H1 (cell line): Measurements from ENCODE around the gene NUP205. TPM values are rescaled to one million over a fixed set of nuclear protein-coding genes. Genes with fewer than 3 reads are reported as not detected.

Experiments used
- CTCF ChIA-PET: fragments of 300-600 bp; sonication (Branson Sonifier 250); formaldehyde crosslinking; loops from one replicate; lab custom pipeline; 2021; ENCODE audit not compliant: partially characterized antibody; lab: Charles Lee
- POLR2A ChIA-PET: fragments of 300-600 bp; sonication (Branson Sonifier 250); formaldehyde crosslinking; loops from one replicate; lab custom pipeline; 2021; ENCODE audit warnings: inconsistent platforms; ENCODE audit not compliant: partially characterized antibody; lab: Charles Lee
- DNase-seq, 2 experiments: peaks; one replicate each; pipeline versions ENCODE4 v3.0.0 to v3.0.0-alpha.2; 2010 to 2022; ENCODE audit warnings: low spot score in 2 of 2, low read depth in 1 of 2, mixed read lengths in 1 of 2
- FAIRE-seq: peaks from 2 replicates; lab custom pipeline; 2011; peaks lifted over from hg19 to GRCh38; lab: Jason Lieb, UNC
- H2AFZ ChIP-seq: 2 replicates; pipeline ENCODE4 v1.8.1; 2012; ENCODE audit warnings: low read length, inconsistent platforms
- H2AK5ac ChIP-seq: 2 replicates; pipeline ENCODE4 v1.6.1; 2013; ENCODE audit warnings: low read depth, low read length
- H2BK120ac ChIP-seq: replicated peaks from 2 replicates; pipeline ENCODE3; 2013; ENCODE audit warnings: low read depth, low read length, inconsistent platforms
- H2BK12ac ChIP-seq: 2 replicates; pipeline ENCODE4 v1.6.1; 2013; ENCODE audit warnings: low read depth, low read length
- H2BK15ac ChIP-seq: 2 replicates; pipeline ENCODE4 v1.6.1; 2013; ENCODE audit warnings: low read length
- H2BK20ac ChIP-seq: 2 replicates; pipeline ENCODE4 v1.6.1; 2013; ENCODE audit warnings: low read length
- H2BK5ac ChIP-seq: 2 replicates; pipeline ENCODE4 v1.6.1; 2013; ENCODE audit warnings: low read depth, low read length
- H3K14ac ChIP-seq: 2 replicates; pipeline ENCODE4 v1.6.1; 2013; ENCODE audit warnings: inconsistent platforms; ENCODE audit not compliant: insufficient read length
- H3K18ac ChIP-seq: 2 replicates; pipeline ENCODE4 v1.6.1; 2013; ENCODE audit warnings: low read length; ENCODE audit errors: extremely low read depth
- H3K23ac ChIP-seq: 2 replicates; pipeline ENCODE4 v1.6.1; 2013; ENCODE audit warnings: inconsistent platforms; ENCODE audit not compliant: insufficient read length
- H3K23me2 ChIP-seq: 2 replicates; pipeline ENCODE4 v1.6.1; 2013; ENCODE audit warnings: low read depth, low read length
- H3K27ac ChIP-seq: 2 replicates; pipeline ENCODE4 v1.6.1; 2011; ENCODE audit warnings: low read depth, low read length, inconsistent platforms
- H3K27me3 ChIP-seq, 4 experiments: replicated peaks in 1 of 4; 1 replicate in 1 of 4; 2 replicates in 3 of 4; pipeline versions ENCODE4 v1.6.1 to v1.8.1; 2011 to 2013; ENCODE audit warnings: low read length in 3 of 4, mild to moderate bottlenecking in 3 of 4, inconsistent platforms in 2 of 4, mixed read lengths in 2 of 4, moderate library complexity in 1 of 4; ENCODE audit not compliant: control insufficient read depth in 3 of 4, insufficient read depth in 3 of 4; ENCODE audit errors: extremely low read depth in 1 of 4
- H3K36me3 ChIP-seq, 4 experiments: 2 replicates each; pipeline versions ENCODE4 v1.6.1 to v1.8.1; 2011 to 2013; ENCODE audit warnings: mild to moderate bottlenecking in 4 of 4, low read length in 3 of 4, moderate library complexity in 2 of 4, control low read depth in 1 of 4, inconsistent platforms in 1 of 4; ENCODE audit not compliant: insufficient read depth in 4 of 4, control insufficient read depth in 2 of 4
- H3K4ac ChIP-seq: replicated peaks from 2 replicates; pipeline ENCODE3; 2013; ENCODE audit warnings: low read length, low read depth, mixed read lengths, inconsistent platforms; ENCODE audit not compliant: insufficient read length
- H3K4me1 ChIP-seq, 4 experiments: replicated peaks in 1 of 4; 1 replicate in 1 of 4; 2 replicates in 3 of 4; pipeline versions ENCODE4 v1.6.1 to v1.8.1; 2011 to 2013; ENCODE audit warnings: low read length in 3 of 4, inconsistent platforms in 2 of 4, mixed read lengths in 1 of 4; ENCODE audit not compliant: insufficient read depth in 4 of 4, control insufficient read depth in 3 of 4
- H3K4me2 ChIP-seq, 2 experiments: 2 replicates each; pipeline versions ENCODE4 v1.6.1 to v1.8.1; 2011 to 2013; ENCODE audit warnings: low read depth in 2 of 2, low read length in 2 of 2, control low read depth in 1 of 2, inconsistent platforms in 1 of 2, mild to moderate bottlenecking in 1 of 2; ENCODE audit not compliant: insufficient read depth in 1 of 2
- H3K4me3 ChIP-seq, 4 experiments: fragments of 200-600, 300-600 bp in 1 of 4; sonication (generic), shearing (Covaris generic), sonication (Bioruptor Twin) in 1 of 4; 2 replicates each; pipeline versions ENCODE4 v1.5.1 to v1.8.1; 2011 to 2016; ENCODE audit warnings: low read length in 4 of 4, low read depth in 3 of 4, control low read depth in 2 of 4, inconsistent platforms in 2 of 4, mild to moderate bottlenecking in 2 of 4, mixed read lengths in 1 of 4, moderate library complexity in 1 of 4; ENCODE audit not compliant: insufficient read depth in 2 of 4; ENCODE audit errors: extremely low read depth in 1 of 4
- H3K56ac ChIP-seq: replicated peaks from 2 replicates; pipeline ENCODE3; 2013; ENCODE audit warnings: low read depth, mild to moderate bottlenecking, mixed read lengths, low read length, inconsistent platforms; ENCODE audit not compliant: insufficient read length
- H3K79me1 ChIP-seq: 2 replicates; pipeline ENCODE4 v1.6.1; 2013; ENCODE audit warnings: low read depth, low read length, control low read depth
- H3K79me2 ChIP-seq, 2 experiments: 2 replicates each; pipeline versions ENCODE4 v1.6.1 to v1.8.1; 2012 to 2013; ENCODE audit warnings: low read length in 2 of 2, mild to moderate bottlenecking in 2 of 2, inconsistent platforms in 1 of 2; ENCODE audit not compliant: insufficient read depth in 2 of 2, control insufficient read depth in 1 of 2
- H3K9ac ChIP-seq, 4 experiments: replicated peaks in 1 of 4; 1 replicate in 1 of 4; 2 replicates in 3 of 4; pipeline versions ENCODE4 v1.6.1 to v1.8.1; 2011 to 2013; ENCODE audit warnings: low read depth in 3 of 4, low read length in 3 of 4, control low read depth in 2 of 4, mild to moderate bottlenecking in 2 of 4, moderate library complexity in 2 of 4, inconsistent platforms in 1 of 4; ENCODE audit errors: extremely low read depth in 1 of 4
- H3K9me3 ChIP-seq, 2 experiments: 2 replicates each; pipeline versions ENCODE4 v1.6.1 to v1.8.1; 2012 to 2013; ENCODE audit warnings: mild to moderate bottlenecking in 2 of 2, moderate library complexity in 2 of 2, control low read depth in 1 of 2, inconsistent platforms in 1 of 2, low read depth in 1 of 2, low read length in 1 of 2, mixed read lengths in 1 of 2; ENCODE audit not compliant: insufficient read depth in 2 of 2
- H4K20me1 ChIP-seq, 2 experiments: replicated peaks in 1 of 2; 2 replicates each; pipeline versions ENCODE3 to v1.8.1; 2011 to 2013; ENCODE audit warnings: inconsistent platforms in 2 of 2, low read length in 2 of 2, mild to moderate bottlenecking in 1 of 2; ENCODE audit not compliant: insufficient read depth in 2 of 2, control insufficient read depth in 1 of 2
- H4K5ac ChIP-seq: 2 replicates; pipeline ENCODE4 v1.6.1; 2013; ENCODE audit warnings: low read length, low read depth, mixed read lengths, inconsistent platforms; ENCODE audit not compliant: insufficient read length
- H4K8ac ChIP-seq: 2 replicates; pipeline ENCODE4 v1.8.0; 2013; ENCODE audit warnings: mild to moderate bottlenecking, moderate library complexity, low read length, inconsistent platforms; ENCODE audit not compliant: insufficient read depth; ENCODE audit errors: extremely low read depth
- H4K91ac ChIP-seq: replicated peaks from 2 replicates; pipeline ENCODE3; 2013; ENCODE audit warnings: low read length, mixed read lengths, inconsistent platforms; ENCODE audit not compliant: insufficient read length
- ATF3 ChIP-seq: IDR thresholded peaks from 2 replicates; pipeline ENCODE4 v1.6.1; 2011; ENCODE audit warnings: low read depth, mild to moderate bottlenecking, low read length; ENCODE audit not compliant: insufficient read depth
- CTCF ChIP-seq, 3 experiments: IDR thresholded peaks; 1 replicate in 2 of 3; 2 replicates in 1 of 3; pipeline versions ENCODE4 v1.5.1 to v1.6.1; 2011; ENCODE audit warnings: low read length in 3 of 3, mild to moderate bottlenecking in 3 of 3, inconsistent platforms in 2 of 3, low read depth in 1 of 3, moderate library complexity in 1 of 3; ENCODE audit not compliant: insufficient read depth in 1 of 3; ENCODE audit errors: control extremely low read depth in 1 of 3
- NRF1 ChIP-seq: IDR thresholded peaks from 2 replicates; pipeline ENCODE4 v1.6.1; 2011; ENCODE audit warnings: mild to moderate bottlenecking, low read depth, low read length, improper control_type of control experiment
- RAD21 ChIP-seq, 2 experiments: IDR thresholded peaks in 1 of 2; conservative IDR thresholded peaks in 1 of 2; 2 replicates each; pipeline ENCODE4 v1.6.1; 2011; ENCODE audit warnings: low read depth in 2 of 2, low read length in 2 of 2, improper control_type of control experiment in 1 of 2, inconsistent platforms in 1 of 2, mild to moderate bottlenecking in 1 of 2, moderate library complexity in 1 of 2
- SIN3A ChIP-seq, 2 experiments: IDR thresholded peaks in 1 of 2; conservative IDR thresholded peaks in 1 of 2; 2 replicates each; pipeline ENCODE4 v1.6.1; 2011 to 2012; ENCODE audit warnings: low read length in 2 of 2, improper control_type of control experiment in 1 of 2, low read depth in 1 of 2, mild to moderate bottlenecking in 1 of 2
- SIRT6 ChIP-seq: IDR thresholded peaks from one replicate; pipeline ENCODE4 v1.7.1; 2012; ENCODE audit warnings: low read length, inconsistent platforms
- SP4 ChIP-seq: IDR thresholded peaks from 2 replicates; pipeline ENCODE4 v1.6.1; 2012; ENCODE audit warnings: low read length, inconsistent platforms
- TAF7 ChIP-seq: optimal IDR thresholded peaks from 2 replicates; pipeline ENCODE3; 2011; ENCODE audit warnings: low read depth, mild to moderate bottlenecking, inconsistent platforms, low read length, moderate library complexity, borderline replicate concordance
- TCF12 ChIP-seq: IDR thresholded peaks from 2 replicates; pipeline ENCODE4 v1.6.1; 2011; ENCODE audit warnings: low read depth, mild to moderate bottlenecking, low read length
- WGBS, 2 experiments: shearing (Covaris generic) in 1 of 2; methylation state at CpG; one replicate each; pipeline versions ENCODE4 v1.1.6 to v1.1.7; 2013 to 2015; ENCODE audit warnings: low lambda C conversion rate in 2 of 2, mixed read lengths in 2 of 2, inconsistent platforms in 1 of 2, low coverage in 1 of 2, missing lambda C conversion rate in 1 of 2; ENCODE audit not compliant: insufficient replicate concordance in 2 of 2, insufficient coverage in 1 of 2, insufficient read length in 1 of 2; ENCODE audit errors: extremely low coverage in 1 of 2, missing lambda C conversion rate in 1 of 2; 5-methylcytosine and 5-hydroxymethylcytosine counted together
- polyA plus RNA-seq, 7 experiments: library from polyadenylated mRNA; depleted of rRNA in 3 of 7; stranded (reverse) in 5 of 7; unstranded in 2 of 7; fragments of >200 nt in 5 of 7; fragments of 200-250 nt in 2 of 7; gene quantifications; 1 replicate in 5 of 7; 2 replicates in 1 of 7; 4 replicates in 1 of 7; pipeline versions ENCODE4 v1.2.1 to v1.2.3, GENCODE V29; 2011 to 2013; ENCODE audit warnings: missing spikeins in 2 of 7, mixed read lengths in 2 of 7
- total RNA-seq: library from RNA; stranded (reverse); fragmentation: NEBNext Ultra II Directional; extraction: Animal tissue kit (Norgen Biotek cat#: 25700); gene quantifications from 2 replicates; pipeline ENCODE4 v1.2.1, GENCODE V29; 2021

NUP205 gene
- total and polyA plus RNA-seq, 2 of the 8 experiments (the other 6 are each of a cell fraction or from before 2014, with no cell fraction given) = 148 to 216 TPM

- Histone ChIP-seq H3K4me3 (no peak overlapping the region), H4K91ac (no peak overlapping the region), H2BK5ac (no peak overlapping the region), H3K9ac (no peak overlapping the region), H2AFZ (no peak overlapping the region), H3K56ac (no peak overlapping the region), H3K79me1 (peaks cover 5% of the 10 kb centered on the region; the same call in 1 of the 2 replicates), H3K27me3 (no peaks in the 10 kb centered on the region), H3K23ac (no peak overlapping the region), H3K79me2 (peaks cover 3 to 65% of the 10 kb centered on the region in 2 experiments), H2BK15ac (no peak overlapping the region), H4K20me1 (no peaks in the 10 kb centered on the region), H3K9me3 (peaks cover 0 to 4% of the 10 kb centered on the region in 2 experiments; a peak in 2 of 4 replicates), H3K27ac (no peak overlapping the region), H2BK120ac (no peak overlapping the region), H3K4me1 (no peaks in the 10 kb centered on the region; a peak in 2 of 7 replicates), H3K14ac (no peak overlapping the region), H3K36me3 (peaks cover 0 to 4% (median 0%) of the 10 kb centered on the region in 4 experiments; a peak in 1 of 8 replicates), H3K4ac (no peak overlapping the region), H3K18ac (no peak overlapping the region), H4K8ac (no peak overlapping the region), H2BK12ac (no peak overlapping the region), H4K5ac (no peak overlapping the region), H2BK20ac (no peak overlapping the region), H2AK5ac (no peak overlapping the region), H3K23me2 (peaks cover 2% of the 10 kb centered on the region; the same call in 1 of the 2 replicates), H3K4me2 (peak overlapping the region in 1 of 2 experiments; percentile 70; a peak in 1 of 4 replicates)
- no peak for DNase-seq
- ChIA-PET POLR2A (interaction anchor here (1.1 to 2.2 kb wide), 3 partner anchors 9 to 25 kb away, joined by 3 to 9 read pairs (median 6); no protein-coding TSS in a partner anchor), CTCF (interaction anchor here (1.1 to 5.8 kb wide), 3 partner anchors 10 to 413 kb away, joined by 3 to 55 read pairs (median 27); no protein-coding TSS in a partner anchor)
- WGBS, 2 experiments = 89% methylated on average over 3 of the region's 3 CpGs; no CpG with 5 or more reads in 1 of the 2 experiments
- no peak for FAIRE-seq
- TF ChIP-seq RAD21 (IDR thresholded peaks at IDR 0.05 in 1 of 2, conservative IDR thresholded peaks at IDR 0.05 in 1 of 2; ENCODE audit: low read depth in 2 of 2, low read length in 2 of 2) (no peak), SP4 (no peak), TAF7 (no peak), TCF12 (no peak), SIRT6 (no peak), SIN3A (conservative IDR thresholded peaks at IDR 0.05 in 1 of 2, IDR thresholded peaks at IDR 0.05 in 1 of 2; ENCODE audit: low read depth in 1 of 2, low read length in 2 of 2) (no peak), ATF3 (no peak), NRF1 (no peak), CTCF (IDR thresholded peaks at IDR 0.05; ENCODE audit: control extremely low read depth in 1 of 3, insufficient read depth in 1 of 3, low read depth in 1 of 3, low read length in 3 of 3) (no peak)
Observed at GRCh38 chr7:135664046-135664589, 106.4 kb downstream of the NUP205 start.
